HG03097 (cell line): ENCODE data around the gene SMARCC2.

Source experiments
- ATAC-seq: cut with Tn5 transposase; IDR thresholded peaks from one replicate; pipeline ENCODE4 v1.9.1; 2021; ENCODE audit not compliant: unreplicated experiment, low FRiP score

Gene SMARCC2

DNA sequence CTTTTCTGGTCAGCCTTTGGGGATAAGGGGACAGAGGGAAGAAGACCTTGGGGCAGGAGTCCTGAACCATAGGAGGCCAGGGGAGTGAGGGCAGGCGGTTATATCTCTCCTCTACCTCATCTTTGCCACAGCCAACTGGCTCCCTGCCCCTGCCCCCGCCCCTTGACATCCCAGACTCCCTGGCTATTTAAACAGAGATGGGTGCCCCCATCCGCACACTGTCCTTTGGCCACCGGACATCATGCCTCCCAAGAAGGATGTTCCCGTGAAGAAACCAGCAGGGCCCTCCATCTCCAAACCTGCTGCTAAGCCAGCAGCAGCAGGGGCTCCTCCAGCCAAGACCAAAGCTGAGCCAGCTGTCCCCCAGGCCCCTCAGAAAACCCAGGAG is 35.6 kb downstream of the SMARCC2 start:
- ATAC-seq, result no peak

DNA sequence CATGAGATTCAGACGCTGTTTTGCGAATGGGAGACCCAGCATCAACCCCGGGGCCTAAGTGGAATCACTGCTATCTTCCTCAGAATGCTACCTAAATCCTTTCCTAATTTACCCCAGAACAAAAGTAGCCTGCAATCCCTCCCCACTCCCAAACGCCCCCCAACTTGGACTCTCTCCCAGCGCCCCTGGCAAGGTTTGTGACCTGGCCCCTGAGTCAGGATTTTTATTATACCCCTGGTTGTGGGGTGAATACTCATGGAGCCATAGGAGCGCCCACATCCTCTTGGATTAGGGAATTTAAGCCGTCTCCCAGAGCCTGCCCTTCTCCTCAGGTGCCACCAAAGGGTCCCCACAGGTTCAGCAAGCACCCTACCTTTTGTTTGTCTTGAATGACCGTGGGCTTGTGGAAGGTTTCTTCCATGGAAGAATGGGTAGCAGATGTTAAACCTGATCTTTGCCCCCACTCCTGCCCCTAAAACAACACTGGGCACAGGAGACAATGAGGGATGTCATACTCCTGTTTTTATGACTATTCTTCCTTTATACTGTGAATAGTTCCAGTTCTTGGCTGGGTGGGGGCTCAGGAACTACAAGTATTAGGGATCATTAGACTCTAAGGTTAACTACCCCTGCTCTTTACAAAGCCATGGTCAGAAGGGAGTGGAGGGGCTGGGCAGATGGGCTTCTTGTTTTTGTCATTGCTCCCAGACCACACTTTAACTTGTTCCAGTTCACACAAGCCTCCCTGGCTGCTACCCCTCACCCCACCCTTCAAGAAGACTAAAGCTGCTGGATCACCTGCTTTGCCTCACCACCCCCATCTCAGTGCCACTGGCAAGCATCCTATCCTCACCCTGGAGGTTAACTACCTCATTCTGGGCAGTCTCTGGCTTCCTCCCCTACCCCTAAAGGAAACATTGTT is 36.3 kb downstream of the SMARCC2 start:
- ATAC-seq, result no peak

DNA sequence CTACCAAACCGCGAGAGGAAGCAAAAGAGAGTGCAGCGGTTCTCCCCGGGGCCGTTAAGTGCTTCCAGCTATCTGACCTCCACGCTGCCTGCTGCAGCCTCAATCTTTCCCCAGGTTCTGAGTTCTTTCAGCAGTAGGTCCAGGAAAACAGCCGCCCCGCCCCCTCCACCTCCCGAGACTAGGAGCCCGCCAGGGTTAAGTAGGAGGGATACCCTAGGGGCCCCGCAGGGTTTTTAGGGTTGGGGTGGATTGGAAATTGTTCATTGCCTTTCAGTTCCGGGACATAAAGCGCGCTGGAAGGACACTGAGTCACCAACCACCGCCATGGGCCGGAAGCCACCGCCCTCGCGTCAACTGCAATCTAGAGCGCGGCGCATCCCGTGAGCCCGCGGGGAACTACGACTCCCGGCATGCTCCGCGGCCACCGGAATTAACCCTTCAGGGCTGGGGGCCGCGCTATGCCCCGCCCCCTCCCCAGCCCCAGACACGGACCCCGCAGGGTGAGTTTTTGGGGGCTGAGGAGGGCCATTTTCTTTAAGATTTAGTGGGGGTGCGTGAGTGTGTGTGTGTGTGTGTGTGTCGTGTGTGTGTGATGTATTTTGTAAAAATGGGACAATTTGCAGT is 37.0 kb downstream of the SMARCC2 start, which contains the start of gene MYL6B:
Gene MYL6B, plus strand, starts transcription at position 456 of the 624 bp plus-strand sequence. CDS start 1,332 bp downstream, outside the sequence.
- ATAC-seq, result peak; percentile 76

DNA sequence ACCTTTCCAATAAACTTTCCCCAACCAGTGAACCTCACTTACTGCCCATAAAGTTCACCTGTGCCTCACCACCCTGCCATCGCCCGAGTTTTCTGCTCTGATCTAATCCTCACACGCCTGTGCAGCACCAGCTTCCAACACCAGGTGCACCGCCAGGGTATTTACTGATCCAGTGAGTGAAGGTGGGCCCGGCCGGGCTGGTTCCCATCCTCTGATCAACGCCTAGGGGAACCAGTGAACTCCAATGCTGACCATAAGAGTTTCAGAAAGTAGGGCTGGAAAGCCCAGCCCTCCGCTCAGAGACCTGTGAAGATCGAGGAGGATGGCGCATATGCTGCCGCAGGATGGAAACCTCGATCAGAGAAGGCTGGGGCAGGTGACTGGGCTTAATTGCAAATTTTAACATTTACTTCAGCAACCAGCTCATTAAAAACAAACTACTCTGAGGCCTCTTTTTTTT is 37.6 kb downstream of the SMARCC2 start:
- ATAC-seq, result peak; percentile 28

DNA sequence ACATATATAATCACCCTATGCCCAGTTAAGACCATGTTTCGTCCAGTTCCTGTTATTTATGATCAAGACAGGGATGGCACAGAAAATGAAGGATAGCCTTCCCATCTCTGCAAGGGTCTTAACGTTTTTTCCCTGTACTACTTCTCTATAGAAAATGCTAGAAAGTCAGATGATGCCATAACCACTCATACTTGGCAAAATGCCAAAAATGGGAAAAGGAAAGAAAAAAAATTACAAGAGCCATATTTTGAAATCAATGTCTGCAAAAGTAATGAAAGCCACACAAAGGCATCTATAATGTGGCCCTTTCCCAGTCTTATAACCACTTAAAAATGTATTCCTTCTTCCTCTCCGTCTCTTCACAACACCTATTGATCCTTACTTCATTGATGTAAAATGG is 38.7 kb downstream of the SMARCC2 start:
- ATAC-seq, result no peak

DNA sequence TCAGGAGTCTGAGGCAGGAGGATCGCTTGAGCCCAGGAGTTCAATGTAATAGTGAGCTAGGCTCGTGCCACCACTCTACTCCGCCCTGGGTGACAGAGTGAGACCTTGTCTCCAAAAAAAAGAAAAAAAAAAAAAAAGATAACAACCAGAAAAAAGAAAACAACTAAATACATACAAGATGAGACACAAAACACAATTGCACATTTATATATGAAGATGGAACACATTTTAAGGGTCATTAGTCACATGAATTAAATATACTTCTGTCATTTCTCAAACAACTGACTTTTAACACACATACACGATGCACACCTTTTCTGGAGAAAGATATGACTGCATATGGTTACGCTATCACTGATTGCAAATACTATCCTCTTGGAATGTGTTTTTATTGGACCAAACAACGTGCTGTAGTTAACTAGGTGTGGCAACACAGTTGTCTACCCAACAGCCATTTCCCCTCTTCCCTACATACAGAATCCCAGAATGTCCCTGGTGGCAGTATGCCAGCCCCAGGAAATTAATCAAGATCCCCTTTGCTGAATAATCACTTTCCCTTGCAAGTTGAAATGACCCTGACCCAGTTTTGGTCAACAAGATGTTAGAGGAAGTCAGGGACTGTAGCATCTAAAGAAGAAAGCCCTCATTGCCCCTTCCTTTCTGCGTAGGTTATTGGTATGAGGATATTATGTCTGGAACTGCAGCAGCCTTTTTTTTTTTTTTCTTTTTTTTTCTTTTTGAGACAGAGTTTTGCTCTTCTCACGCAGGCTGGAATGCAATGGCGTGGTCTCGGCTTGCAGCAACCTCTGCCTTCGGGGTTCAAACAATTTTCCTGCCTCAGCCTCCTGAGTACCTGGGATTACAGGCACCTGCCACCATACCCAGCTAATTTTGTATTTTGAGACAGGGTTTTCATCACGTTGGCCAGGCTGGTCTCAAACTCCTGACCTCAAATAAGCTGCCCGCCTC is 42.5 kb downstream of the SMARCC2 start:
- no peak for ATAC-seq

DNA sequence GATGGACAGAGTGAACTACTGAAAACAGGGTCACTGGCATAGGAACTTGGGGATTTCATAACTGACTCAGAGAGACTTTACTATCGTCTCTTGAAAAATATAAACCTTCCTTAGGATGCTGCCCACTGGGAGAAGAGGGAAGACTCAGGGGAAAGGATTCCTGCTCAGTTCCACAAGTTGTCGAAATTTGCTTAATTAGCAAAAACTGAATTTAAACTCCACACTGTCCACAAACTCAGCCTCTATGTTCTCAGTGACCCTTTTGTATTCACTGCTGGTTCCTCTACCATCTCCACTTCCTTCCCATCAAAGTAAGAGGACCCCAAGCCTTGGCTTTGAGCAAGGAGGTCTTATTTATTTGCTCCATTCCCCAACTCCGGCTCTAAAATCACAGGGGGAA is 44.1 kb downstream of the SMARCC2 start:
- ATAC-seq, result no peak

DNA sequence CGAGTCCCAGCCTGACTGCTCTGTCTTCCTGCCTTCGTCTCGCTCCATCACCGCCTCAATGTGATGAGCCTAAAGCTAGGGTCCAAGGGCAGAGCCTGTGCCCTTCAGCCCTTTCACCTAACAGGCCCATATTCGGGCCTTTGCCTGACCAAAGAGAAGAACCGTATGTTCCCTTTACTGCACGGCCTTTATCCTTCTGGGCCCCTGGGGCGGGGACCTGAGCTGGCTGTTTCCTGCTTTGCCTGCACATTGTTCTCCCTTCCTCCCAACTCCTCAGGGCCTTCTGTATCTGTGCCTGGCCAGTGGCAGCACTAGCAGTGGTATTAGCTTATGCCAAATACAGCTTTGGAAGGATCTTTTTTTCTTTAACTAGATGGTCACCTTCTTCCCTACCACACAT is 45.4 kb downstream of the SMARCC2 start:
- ATAC-seq, result no peak

DNA sequence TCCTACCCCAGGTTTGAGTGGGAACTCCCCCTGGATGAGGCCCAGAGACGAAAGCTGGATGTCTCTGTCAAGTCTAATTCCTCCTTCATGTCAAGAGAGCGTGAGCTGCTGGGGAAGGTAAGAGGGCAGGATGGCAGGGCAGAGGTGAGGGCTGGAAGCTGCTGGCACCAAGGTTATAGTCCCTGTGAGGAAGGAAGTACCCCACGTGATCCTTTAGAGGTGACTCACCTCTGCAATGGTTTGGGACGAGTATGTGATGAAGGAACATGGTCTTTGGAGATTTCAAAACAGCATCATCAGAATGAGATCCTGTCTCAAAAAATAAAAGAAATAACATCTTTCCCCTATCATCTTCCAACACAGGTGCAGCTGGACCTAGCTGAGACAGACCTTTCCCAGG is 46.1 kb downstream of the SMARCC2 start:
- no peak for ATAC-seq

DNA sequence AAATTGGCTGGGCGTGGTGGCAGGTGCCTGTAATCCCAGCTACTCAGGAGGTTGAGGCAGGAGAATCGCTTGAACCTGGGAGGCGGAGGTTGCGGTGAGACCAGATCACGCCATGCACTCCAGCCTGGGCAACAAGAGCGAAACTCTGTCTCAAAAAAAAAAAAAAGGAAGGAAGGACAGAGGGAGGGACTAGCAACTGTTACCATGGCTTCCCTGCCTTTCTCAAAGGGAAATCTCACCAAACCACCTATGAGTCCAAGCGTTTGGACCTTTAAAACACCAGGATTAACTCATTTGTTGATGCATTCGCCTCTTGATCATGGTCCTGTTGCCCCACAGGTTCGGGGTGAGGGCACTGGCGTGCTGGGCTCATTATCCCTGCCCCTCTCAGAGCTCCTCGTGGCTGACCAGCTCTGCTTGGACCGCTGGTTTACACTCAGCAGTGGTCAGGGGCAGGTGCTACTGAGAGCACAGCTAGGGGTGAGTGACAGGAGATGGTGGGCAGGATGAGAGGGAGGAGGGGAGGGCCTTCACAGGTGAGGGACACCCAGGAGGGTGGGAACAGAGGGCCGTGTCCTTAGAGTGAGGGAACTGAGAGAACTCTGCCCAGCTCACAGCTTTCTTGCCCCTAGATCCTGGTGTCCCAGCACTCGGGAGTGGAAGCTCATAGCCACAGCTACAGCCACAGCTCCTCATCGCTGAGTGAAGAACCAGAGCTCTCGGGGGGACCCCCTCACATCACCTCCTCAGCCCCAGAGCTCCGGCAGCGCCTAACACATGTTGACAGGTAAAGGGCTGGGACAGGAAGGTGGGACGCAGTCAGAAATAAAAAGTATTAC is 47.1 kb downstream of the SMARCC2 start:
- no peak for ATAC-seq

DNA sequence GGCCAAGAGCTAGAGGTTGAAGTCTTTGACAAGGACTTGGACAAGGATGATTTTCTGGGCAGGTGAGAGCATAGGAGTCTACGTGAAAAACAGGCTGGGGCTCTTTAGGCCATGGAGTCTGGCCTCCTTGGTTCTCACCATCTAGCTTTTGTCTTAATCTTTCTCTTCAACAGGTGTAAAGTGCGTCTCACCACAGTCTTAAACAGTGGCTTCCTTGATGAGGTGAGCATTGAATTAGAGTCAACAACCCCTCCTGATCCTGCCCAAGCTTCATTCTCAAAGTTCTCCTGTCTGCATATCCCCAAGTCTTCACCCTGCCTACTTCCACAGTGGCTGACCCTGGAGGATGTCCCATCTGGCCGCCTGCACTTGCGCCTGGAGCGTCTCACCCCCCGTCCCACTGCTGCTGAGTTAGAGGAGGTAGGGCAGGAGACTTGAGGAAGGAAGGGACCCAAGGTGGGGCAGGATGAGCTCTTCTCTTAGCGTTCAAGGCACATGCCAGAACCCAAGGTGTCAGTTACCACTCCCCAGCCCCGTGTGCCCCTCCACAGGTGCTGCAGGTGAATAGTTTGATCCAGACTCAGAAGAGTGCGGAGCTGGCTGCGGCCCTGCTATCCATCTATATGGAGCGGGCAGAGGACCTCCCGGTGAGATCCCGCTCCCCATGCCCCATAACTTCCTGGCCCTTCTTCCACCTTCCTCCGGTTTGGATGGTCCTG is 51.3 kb downstream of the SMARCC2 start:
- no peak for ATAC-seq

DNA sequence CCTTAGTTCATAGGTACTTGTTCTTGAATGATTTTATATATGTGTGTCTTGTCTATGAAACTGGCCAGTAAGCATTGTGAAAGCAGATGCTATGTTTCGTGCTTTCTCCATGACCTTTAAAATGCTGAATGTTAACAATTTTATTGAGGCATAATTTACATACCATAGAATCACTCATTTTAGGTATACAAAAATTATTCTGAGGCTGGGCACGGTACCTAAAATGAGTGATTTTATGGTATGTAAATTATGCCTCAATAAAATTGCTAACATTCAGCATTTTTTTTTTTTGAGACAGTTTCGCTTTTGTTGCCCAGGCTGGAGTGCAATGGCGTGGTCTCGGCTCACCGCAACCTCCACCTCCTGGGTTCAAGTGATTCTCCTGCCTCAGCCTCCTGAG is 54.4 kb downstream of the SMARCC2 start:
- no peak for ATAC-seq

DNA sequence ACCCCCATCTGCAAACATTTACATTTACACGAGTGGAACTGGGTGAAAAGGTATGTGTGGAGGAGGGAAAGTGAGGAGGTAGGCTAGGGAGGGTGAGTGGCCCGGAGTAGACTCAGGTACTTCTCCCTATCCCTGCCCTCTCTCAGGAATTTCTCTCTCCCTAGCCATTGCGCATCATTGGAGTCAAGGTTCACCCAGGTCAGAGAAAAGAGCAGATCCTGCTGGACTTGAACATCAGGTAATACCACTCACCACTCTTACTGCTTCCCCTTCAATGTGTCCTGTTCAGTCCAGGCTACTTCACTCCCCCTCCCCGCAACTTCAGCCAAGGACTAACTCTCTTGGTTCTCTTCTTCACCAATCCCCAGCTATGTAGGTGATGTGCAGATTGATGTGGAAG is 58.4 kb downstream of the SMARCC2 start:
- ATAC-seq, result no peak

DNA sequence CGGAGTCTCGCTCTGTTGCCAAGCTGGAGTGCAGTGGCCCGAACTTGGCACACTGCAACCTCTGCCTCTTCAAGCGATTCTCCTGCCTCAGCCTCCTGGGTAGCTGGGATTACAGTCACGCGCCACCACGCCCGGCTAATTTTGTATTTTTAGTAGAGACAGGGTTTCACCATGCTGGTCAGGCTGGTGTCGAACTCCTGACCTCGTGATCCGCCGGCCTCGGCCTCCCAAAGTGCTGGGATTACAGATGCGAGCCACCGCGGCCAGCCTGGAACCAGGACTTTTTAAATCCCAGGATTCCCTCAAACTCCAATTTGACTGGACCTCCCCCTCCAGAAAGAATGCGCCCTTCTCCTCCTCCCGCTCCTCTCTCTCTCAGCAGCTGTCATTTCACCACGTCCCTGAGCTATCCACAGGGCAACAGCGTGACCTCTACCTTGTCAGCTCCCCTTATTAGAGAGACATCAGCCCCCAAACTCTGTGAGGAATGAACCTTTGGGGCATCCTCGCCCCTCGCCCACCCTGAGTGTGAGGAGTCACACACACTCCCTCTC is 59.3 kb downstream of the SMARCC2 start:
- ATAC-seq, result no peak

DNA sequence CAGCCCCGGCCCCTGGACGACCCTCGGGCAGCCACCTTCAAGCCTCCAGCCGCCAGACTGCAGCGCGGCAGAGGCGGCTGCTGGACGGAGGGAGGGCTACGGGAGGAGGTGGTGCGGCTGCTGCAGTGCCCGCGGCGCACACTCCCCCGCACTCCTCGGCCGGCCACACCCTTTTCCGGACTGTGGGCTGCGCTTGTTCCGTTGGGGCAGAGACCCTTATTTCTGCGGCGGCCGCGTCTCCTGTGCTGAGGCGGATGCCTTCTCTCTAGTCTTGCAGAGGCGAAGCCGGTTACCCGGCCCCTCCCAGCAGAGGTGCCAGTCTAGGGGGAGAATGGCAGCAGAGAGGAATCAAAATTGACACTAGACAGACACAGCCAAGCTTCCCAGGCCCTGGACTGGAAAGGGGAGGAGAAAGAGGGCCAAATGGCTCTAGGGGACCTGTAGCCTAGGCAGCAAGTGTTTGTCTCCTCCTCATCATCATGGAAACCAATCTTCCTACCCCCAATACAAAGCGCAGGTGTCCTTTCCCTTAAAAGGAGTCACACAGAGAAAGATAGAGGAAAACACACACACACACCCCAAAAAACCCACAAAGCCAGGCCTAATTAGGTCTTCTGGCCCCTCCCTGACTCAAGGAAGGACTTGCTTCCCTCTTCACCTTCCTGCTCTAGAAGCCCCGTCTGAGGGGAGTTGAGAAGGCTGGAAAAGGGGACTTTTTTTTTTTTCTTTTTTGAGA is 59.9 kb downstream of the SMARCC2 start:
- ATAC-seq, result no peak

DNA sequence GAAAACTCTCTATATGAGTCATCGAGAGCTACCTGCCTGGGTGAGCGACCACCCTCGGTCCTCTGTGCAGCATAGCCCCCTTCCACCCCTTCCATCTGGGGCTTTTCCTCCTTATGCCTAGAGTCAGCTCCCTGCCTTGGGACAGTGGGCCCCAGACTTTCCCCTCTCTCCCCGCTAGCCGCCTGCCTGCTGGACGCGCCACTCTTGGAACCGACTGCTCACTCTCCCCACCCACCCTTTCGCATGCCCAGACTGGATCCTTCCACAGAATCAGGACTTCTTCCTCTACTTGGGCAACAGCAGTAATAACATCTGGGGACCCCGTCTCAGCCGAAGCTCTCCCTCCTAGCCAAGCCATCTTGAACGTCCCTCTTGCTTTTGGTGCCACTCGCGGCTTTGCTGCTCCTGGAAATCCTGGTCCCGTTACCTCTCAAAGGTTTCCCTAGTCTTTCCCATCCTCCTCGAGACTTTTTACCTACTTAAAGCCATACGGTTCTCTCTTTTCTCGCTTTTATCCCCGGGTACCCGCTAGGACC is 60.5 kb downstream of the SMARCC2 start:
- ATAC-seq, result no peak

DNA sequence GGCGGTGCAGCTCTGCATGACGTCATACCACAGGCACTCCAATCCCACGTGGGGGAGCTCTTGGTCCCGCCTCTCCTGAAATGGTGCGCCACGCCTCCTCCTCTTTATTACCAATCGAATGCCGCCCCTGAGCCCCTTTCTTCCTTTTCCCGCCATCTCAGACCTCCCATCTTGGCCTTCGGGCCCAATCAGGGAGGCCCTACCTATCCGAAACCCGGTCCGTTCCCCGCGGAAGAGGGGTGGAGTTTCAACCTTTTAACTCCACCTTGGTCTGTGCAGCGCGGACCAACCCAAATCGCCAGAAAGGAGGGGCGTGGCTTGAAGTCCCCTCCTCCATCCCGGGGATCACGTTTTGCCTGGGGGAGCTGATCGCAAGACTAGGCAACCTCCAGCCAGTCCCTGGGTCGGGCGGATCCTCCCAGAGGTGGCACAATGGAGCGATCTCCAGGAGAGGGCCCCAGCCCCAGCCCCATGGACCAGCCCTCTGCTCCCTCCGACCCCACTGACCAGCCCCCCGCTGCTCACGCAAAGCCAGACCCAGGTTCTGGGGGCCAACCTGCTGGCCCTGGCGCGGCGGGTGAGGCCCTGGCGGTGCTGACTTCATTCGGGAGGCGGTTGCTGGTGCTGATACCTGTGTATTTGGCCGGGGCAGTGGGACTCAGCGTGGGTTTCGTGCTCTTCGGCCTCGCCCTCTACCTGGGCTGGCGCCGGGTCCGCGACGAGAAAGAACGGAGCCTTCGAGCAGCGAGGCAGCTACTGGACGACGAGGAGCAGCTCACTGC is 61.2 kb downstream of the SMARCC2 start, which contains the start of gene ESYT1:
Gene ESYT1, plus strand, starts transcription at position 380 of the 782 bp plus-strand sequence. Its CDS starts 53 bp downstream, at position 433.
- peak; percentile 79 for ATAC-seq
